ENCODE data around the gene KRTAP8-1. TPM values are rescaled to one million over a fixed set of nuclear protein-coding genes. Genes with fewer than 3 reads are reported as not detected.

Gene KRTAP8-1
- total RNA-seq (not detected in 2 replicates), polyA plus RNA-seq (not detected in 2 replicates)

- Histone ChIP-seq H3K27me3 (no peaks in the 10 kb centered on the region), H3K27ac (no peak within 1 kb of the TSS), H3K79me2 (no peaks in the 10 kb centered on the region), H3K9me2 (replicated peaks; ENCODE audit: insufficient read depth) (no peaks in the 10 kb centered on the region), H3K4me3 (no peak within 1 kb of the TSS), H4K20me1 (ENCODE audit: insufficient read depth, poor library complexity, severe bottlenecking) (no peaks in the 10 kb centered on the region), H3K9me3 (ENCODE audit: low read depth) (no peaks in the 10 kb centered on the region), H3K4me2 (no peak within 1 kb of the TSS), H3K36me3 (replicated peaks; ENCODE audit: insufficient read depth, low read depth) (no peaks in the 10 kb centered on the region), H3K4me1 (ENCODE audit: insufficient read depth) (no peaks in the 10 kb centered on the region), H2AFZ (no peak within 1 kb of the TSS)
- no peak for TF ChIP-seq CTCF (IDR thresholded peaks at IDR 0.05; ENCODE audit: poor library complexity)
- TF ChIP-seq EZH2phosphoT487 (IDR thresholded peaks at IDR 0.05; ENCODE audit: low read depth, severe bottlenecking, unreplicated experiment) = no peak
- no peak for TF ChIP-seq EZH2 (IDR thresholded peaks at IDR 0.05; ENCODE audit: borderline replicate concordance)
- DNase-seq (ENCODE audit: low spot score) = no peak
- 90% methylated on average over 5 of the region's 5 CpGs for WGBS (ENCODE audit: low lambda C conversion rate, missing lambda C conversion rate)
Measured at GRCh38 chr21:30813174-30813573, at the start of gene KRTAP8-1. Gene KRTAP8-1 (minus strand): TSS chr21:30813274. CDS start chr21:30813220, 54 bp downstream.

- Histone ChIP-seq H3K9me2 (replicated peaks; ENCODE audit: insufficient read depth) (no peaks in the 10 kb centered on the region), H3K36me3 (replicated peaks; ENCODE audit: insufficient read depth, low read depth) (no peaks in the 10 kb centered on the region), H4K20me1 (ENCODE audit: insufficient read depth, poor library complexity, severe bottlenecking) (no peaks in the 10 kb centered on the region), H3K4me3 (no peak overlapping the region), H3K4me2 (no peak overlapping the region), H3K27me3 (no peaks in the 10 kb centered on the region), H3K4me1 (ENCODE audit: insufficient read depth) (no peaks in the 10 kb centered on the region), H2AFZ (no peak overlapping the region), H3K9me3 (ENCODE audit: low read depth) (no peaks in the 10 kb centered on the region), H3K27ac (no peak overlapping the region), H3K79me2 (no peaks in the 10 kb centered on the region)
- 87% methylated on average over 9 of the region's 9 CpGs for WGBS (ENCODE audit: low lambda C conversion rate, missing lambda C conversion rate)
- TF ChIP-seq EZH2phosphoT487 (IDR thresholded peaks at IDR 0.05; ENCODE audit: low read depth, severe bottlenecking, unreplicated experiment) (no peak), CTCF (IDR thresholded peaks at IDR 0.05; ENCODE audit: poor library complexity) (no peak), EZH2 (IDR thresholded peaks at IDR 0.05; ENCODE audit: borderline replicate concordance) (no peak)
- DNase-seq (ENCODE audit: low spot score) = no peak
Measured at GRCh38 chr21:30847627-30848500, 34.8 kb upstream of the KRTAP8-1 start.

GRCh38 chr21:30842990-30843389 is 29.9 kb upstream of the KRTAP8-1 start:
- H3K9me3 ChIP-seq (ENCODE audit: low read depth) = no peaks in the 10 kb centered on the region
- no peaks in the 10 kb centered on the region for H3K4me1 ChIP-seq (ENCODE audit: insufficient read depth)
- H3K27ac ChIP-seq = no peak overlapping the region
- no peaks in the 10 kb centered on the region for H3K36me3 ChIP-seq (replicated peaks; ENCODE audit: insufficient read depth, low read depth)
- DNase-seq (ENCODE audit: low spot score) = no peak
- no peak for TF ChIP-seq EZH2phosphoT487 (IDR thresholded peaks at IDR 0.05; ENCODE audit: low read depth, severe bottlenecking, unreplicated experiment)
- TF ChIP-seq EZH2 (IDR thresholded peaks at IDR 0.05; ENCODE audit: borderline replicate concordance) = no peak
- no peak for TF ChIP-seq CTCF (IDR thresholded peaks at IDR 0.05; ENCODE audit: poor library complexity)
- no peak overlapping the region for H3K4me2 ChIP-seq
- H2AFZ ChIP-seq = no peak overlapping the region
- H3K27me3 ChIP-seq = no peaks in the 10 kb centered on the region
- no peaks in the 10 kb centered on the region for H3K79me2 ChIP-seq
- H3K9me2 ChIP-seq (replicated peaks; ENCODE audit: insufficient read depth) = no peaks in the 10 kb centered on the region
- H3K4me3 ChIP-seq = no peak overlapping the region
- H4K20me1 ChIP-seq (ENCODE audit: insufficient read depth, poor library complexity, severe bottlenecking) = no peaks in the 10 kb centered on the region

All from hepatocyte (in vitro differentiated cells).